Naive thymus-derived CD4-positive, alpha-beta T cell (primary cell): ENCODE measurements around the gene MAP3K7. TPM values are rescaled to one million over a fixed set of nuclear protein-coding genes. Genes with fewer than 3 reads are reported as not detected.

Experiments used
- ATAC-seq: fragments of 150-1000 bp; cut with Tn5 transposase; 2 replicates; pipeline ENCODE4 v1.10.0; 2021; ENCODE audit warnings: mild to moderate bottlenecking, moderate library complexity
- CTCF ChIA-PET: fragments of 350-600 bp; sonication (Branson Sonifier 250); formaldehyde crosslinking; loops from one replicate; lab custom pipeline; 2021; ENCODE audit warnings: antibody characterized with exemption; lab: Charles Lee
- POLR2A ChIA-PET: fragments of 350-600 bp; sonication (Branson Sonifier 250); formaldehyde crosslinking; loops from one replicate; lab custom pipeline; 2021; ENCODE audit warnings: antibody characterized with exemption, inconsistent platforms; lab: Charles Lee
- DNase-seq, 9 donors: peaks; one replicate each; pipeline versions ENCODE4 v3.0.0 to v3.0.0-alpha.2; 2020 to 2022; ENCODE audit warnings: mixed read lengths in 1 of 9
- H3K27ac ChIP-seq: one replicate; pipeline ENCODE4 v1.7.0; 2013; ENCODE audit warnings: mild to moderate bottlenecking, low read depth, low read length, moderate library complexity
- H3K27me3 ChIP-seq, 2 donors: one replicate each; pipeline ENCODE4 v1.7.0; 2013; ENCODE audit warnings: low read length in 2 of 2, mild to moderate bottlenecking in 2 of 2, moderate library complexity in 2 of 2; ENCODE audit not compliant: control insufficient read depth in 2 of 2, insufficient read depth in 2 of 2
- H3K36me3 ChIP-seq, 3 experiments: 1 replicate in 2 of 3; 2 replicates in 1 of 3; pipeline ENCODE4 v1.7.0; 2013; ENCODE audit warnings: low read length in 3 of 3, mild to moderate bottlenecking in 3 of 3, moderate library complexity in 1 of 3; ENCODE audit not compliant: insufficient read depth in 3 of 3, control insufficient read depth in 2 of 3
- H3K4me1 ChIP-seq, 2 donors: one replicate each; pipeline ENCODE4 v1.7.0; 2013; ENCODE audit warnings: low read length in 2 of 2, mild to moderate bottlenecking in 2 of 2, moderate library complexity in 1 of 2; ENCODE audit not compliant: control insufficient read depth in 2 of 2, insufficient read depth in 2 of 2
- H3K4me3 ChIP-seq: 2 replicates; pipeline ENCODE4 v1.7.0; 2013; ENCODE audit warnings: mild to moderate bottlenecking, low read length
- H3K9me3 ChIP-seq, 3 experiments: 1 replicate in 2 of 3; 2 replicates in 1 of 3; pipeline ENCODE4 v1.7.0; 2013; ENCODE audit warnings: low read length in 3 of 3; ENCODE audit not compliant: control insufficient read depth in 2 of 3
- H3K27ac Mint-ChIP-seq, 9 donors: one replicate each; pipeline ENCODE4 v1.8.0; 2020 to 2022; ENCODE audit warnings: mixed read lengths in 9 of 9, mild to moderate bottlenecking in 8 of 9, moderate library complexity in 5 of 9, inconsistent platforms in 2 of 9
- H3K27me3 Mint-ChIP-seq, 5 donors: one replicate each; pipeline ENCODE4 v1.8.0; 2021 to 2022; ENCODE audit warnings: mixed read lengths in 5 of 5, mild to moderate bottlenecking in 1 of 5
- H3K36me3 Mint-ChIP-seq, 5 donors: one replicate each; pipeline ENCODE4 v1.8.0; 2020 to 2022; ENCODE audit warnings: mixed read lengths in 5 of 5, mild to moderate bottlenecking in 3 of 5, inconsistent platforms in 1 of 5
- H3K4me1 Mint-ChIP-seq, 7 donors: one replicate each; pipeline ENCODE4 v1.8.0; 2020 to 2022; ENCODE audit warnings: mixed read lengths in 7 of 7, mild to moderate bottlenecking in 3 of 7, inconsistent platforms in 1 of 7
- H3K4me3 Mint-ChIP-seq, 10 donors: one replicate each; pipeline ENCODE4 v1.8.0; 2020 to 2022; ENCODE audit warnings: mild to moderate bottlenecking in 10 of 10, mixed read lengths in 10 of 10, moderate library complexity in 6 of 10, inconsistent platforms in 2 of 10
- H3K9me3 Mint-ChIP-seq, 11 donors: one replicate each; pipeline ENCODE4 v1.8.0; 2020 to 2022; ENCODE audit warnings: mixed read lengths in 11 of 11, mild to moderate bottlenecking in 4 of 11, inconsistent platforms in 1 of 11, moderate library complexity in 1 of 11
- intact Hi-C, 2 donors: fragments of 100-400 bp; cut with micrococcal nuclease; formaldehyde crosslinking; loops; one replicate each; pipeline ENCODE4 v1.15.1; 2023
- polyA plus RNA-seq, 2 donors: library from polyadenylated mRNA; unstranded; fragments of 300-500 nt; fragmentation: Illumina TruSeq; gene quantifications; one replicate each; pipeline ENCODE4 v1.2.3, GENCODE V29; 2021
- total RNA-seq, 6 experiments: library from RNA in 5 of 6; stranded (reverse) in 5 of 6; gene quantifications; 1 replicate in 5 of 6; 2 replicates in 1 of 6; pipeline ENCODE4 v1.2.3 and lab custom pipeline; 2021 to 2026

Gene MAP3K7
- total and polyA plus RNA-seq, 7 experiments from 2014 or later, result 15.8 to 38.5 (median 25.4) TPM

DNA sequence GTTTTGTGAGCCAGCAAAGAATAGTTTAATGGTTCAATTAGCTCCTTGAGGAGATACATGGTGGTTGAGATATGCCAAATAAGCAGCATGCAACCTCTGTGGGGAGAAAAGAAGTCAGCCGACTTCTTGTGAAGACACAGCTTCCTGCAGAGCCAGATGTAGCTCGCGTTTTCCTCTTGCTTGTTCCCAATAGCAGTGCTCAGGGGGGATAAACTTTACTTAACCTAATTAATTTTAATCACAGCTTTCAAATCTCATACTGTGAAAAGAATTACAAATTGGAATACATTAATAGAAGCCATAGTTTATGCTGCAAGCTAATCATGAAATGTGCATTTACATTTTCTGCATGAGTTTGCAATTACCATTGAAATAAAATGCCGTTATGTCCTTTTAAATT lies 106.2 kb downstream of the MAP3K7 start:
- no peak for ATAC-seq
- peaks cover 0 to 2% (median 0%) of the 10 kb centered on the region in 5 donors for H3K36me3 Mint-ChIP-seq

DNA sequence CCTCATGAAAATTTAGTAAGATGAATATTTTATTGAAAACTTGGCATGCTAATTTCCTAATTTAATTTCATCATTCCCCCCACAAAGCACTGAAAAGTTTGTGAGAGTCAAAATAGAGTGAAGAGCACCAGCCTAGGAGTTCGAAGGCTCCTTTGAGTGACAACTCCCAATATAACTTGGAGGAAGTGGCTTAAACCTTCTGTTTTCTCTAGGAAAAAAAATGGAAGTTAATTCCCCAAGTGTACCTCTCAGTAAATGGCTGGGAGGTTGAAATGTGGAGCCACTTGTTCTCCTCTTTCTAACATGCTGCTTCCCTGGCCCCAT lies 107.3 kb downstream of the MAP3K7 start:
- ChIA-PET CTCF (interaction anchor here (0.8 to 9.2 kb wide), 26 partner anchors 13 to 606 kb away, joined by 3 to 161 read pairs (median 4); no protein-coding TSS in a partner anchor), POLR2A (interaction anchor here (1.2 kb wide), 1 partner anchor 539 kb away, joined by 6 read pairs; no protein-coding TSS in a partner anchor)
- Histone ChIP-seq H3K27me3 (no peaks in the 10 kb centered on the region), H3K9me3 (no peaks in the 10 kb centered on the region), H3K36me3 (no peaks in the 10 kb centered on the region), H3K4me3 (no peak overlapping the region), H3K4me1 (peaks cover 6 to 8% of the 10 kb centered on the region in 2 donors), H3K27ac (no peak overlapping the region)
- ATAC-seq, result no peak
- Mint-ChIP-seq H3K27ac (peak overlapping the region in 3 of 9 donors; percentile 73 to 79 (median 74)), H3K27me3 (no peaks in the 10 kb centered on the region), H3K36me3 (no peaks in the 10 kb centered on the region), H3K9me3 (peaks cover 0 to 3% (median 0%) of the 10 kb centered on the region in 11 donors), H3K4me3 (no peak overlapping the region), H3K4me1 (peaks cover 6 to 49% (median 22%) of the 10 kb centered on the region in 7 donors)
- no peak for DNase-seq
- intact Hi-C loops, result loop anchor here (1.0 to 10.0 kb wide), 21 partner anchors 81 to 1125 kb away; partner anchors contain the start of genes ANKRD6 (in 2 of the 2), BACH2 (in 2 of the 2), CASP8AP2 (in 1 of the 2) and LYRM2 (in 1 of the 2)

More for the DNA sequence above, 106.2 kb downstream of the MAP3K7 start:
- H3K4me3 ChIP-seq, result no peak overlapping the region
- no peak overlapping the region for H3K4me3 Mint-ChIP-seq
- H3K4me1 ChIP-seq, result peaks cover 6 to 8% of the 10 kb centered on the region in 2 donors
- no peak overlapping the region for H3K27ac ChIP-seq
- ChIA-PET CTCF (interaction anchor here (0.6 to 9.2 kb wide), 8 partner anchors 12 to 717 kb away, joined by 3 to 161 read pairs (median 3); no protein-coding TSS in a partner anchor), POLR2A (no interaction called here)
- no peaks in the 10 kb centered on the region for H3K27me3 ChIP-seq
- no peaks in the 10 kb centered on the region for H3K27me3 Mint-ChIP-seq
- DNase-seq, result no peak
- H3K9me3 Mint-ChIP-seq, result peaks cover 0 to 3% (median 0%) of the 10 kb centered on the region in 11 donors
- intact Hi-C loops, result no loop called here
- no peak overlapping the region for H3K27ac Mint-ChIP-seq
- peaks cover 7 to 39% (median 17%) of the 10 kb centered on the region in 7 donors for H3K4me1 Mint-ChIP-seq
- no peaks in the 10 kb centered on the region for H3K9me3 ChIP-seq
- H3K36me3 ChIP-seq, result no peaks in the 10 kb centered on the region

DNA sequence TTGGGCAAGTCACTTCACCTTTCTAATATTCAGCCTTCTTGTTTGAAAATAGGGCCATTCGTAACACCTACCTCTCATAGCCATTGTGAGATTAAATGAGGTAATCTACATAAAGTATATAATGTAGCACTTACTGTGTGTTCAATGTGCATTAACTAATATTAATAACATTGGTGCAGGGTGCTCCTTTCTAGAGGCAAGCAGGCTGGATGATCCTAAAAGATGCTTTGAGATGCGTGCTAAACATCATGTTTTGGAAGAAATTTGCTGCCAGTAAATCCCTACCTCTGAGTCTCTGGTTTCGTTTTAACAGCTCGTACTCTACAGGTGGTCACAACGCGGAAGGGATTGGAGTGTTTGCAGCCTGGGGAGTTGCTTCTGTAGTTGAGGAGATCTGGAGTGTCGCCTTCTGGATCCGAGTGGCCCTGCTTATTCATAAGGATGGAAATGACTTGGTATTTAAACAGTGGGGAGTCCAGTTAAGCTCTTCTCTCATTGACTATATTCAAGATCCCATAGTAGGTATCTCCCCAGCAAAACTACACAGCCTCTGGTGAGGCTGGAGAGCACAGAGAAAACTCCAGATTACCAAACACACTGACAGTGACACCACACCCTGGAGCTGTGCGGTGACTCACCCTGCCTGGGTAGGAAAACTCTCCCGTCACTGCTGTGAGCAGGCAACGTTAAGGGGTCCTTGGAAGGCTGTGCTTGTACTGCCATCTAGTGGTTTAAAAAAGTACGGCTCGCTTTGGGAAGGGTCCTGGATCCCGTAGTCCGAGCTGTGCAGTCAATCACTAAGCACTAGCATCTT lies 107.9 kb downstream of the MAP3K7 start:
- intact Hi-C loops, result loop anchor here (1.0 to 10.0 kb wide), 21 partner anchors 81 to 1124 kb away; partner anchors contain the start of genes ANKRD6 (in 2 of the 2), BACH2 (in 2 of the 2), CASP8AP2 (in 1 of the 2) and LYRM2 (in 1 of the 2)
- H3K27me3 ChIP-seq, result no peaks in the 10 kb centered on the region
- peaks cover 6 to 13% of the 10 kb centered on the region in 2 donors for H3K4me1 ChIP-seq
- CTCF ChIA-PET, result interaction anchor here (0.6 to 9.2 kb wide), 32 partner anchors 8 to 606 kb away, joined by 3 to 161 read pairs (median 4); no protein-coding TSS in a partner anchor
- peak overlapping the region in 4 of 10 donors; percentile 29 to 62 (median 53) for H3K4me3 Mint-ChIP-seq
- H3K36me3 Mint-ChIP-seq, result no peaks in the 10 kb centered on the region
- peak; percentile 98 for ATAC-seq
- no peaks in the 10 kb centered on the region for H3K36me3 ChIP-seq
- no peaks in the 10 kb centered on the region for H3K9me3 ChIP-seq
- H3K4me3 ChIP-seq, result no peak overlapping the region
- no peaks in the 10 kb centered on the region for H3K27me3 Mint-ChIP-seq
- H3K9me3 Mint-ChIP-seq, result peaks cover 0 to 3% (median 0%) of the 10 kb centered on the region in 11 donors
- DNase-seq, result peak; percentile 57 to 87 (median 80)
- POLR2A ChIA-PET, result interaction anchor here (0.6 to 1.7 kb wide), 3 partner anchors 81 to 538 kb away, joined by 3 to 6 read pairs (median 4); no protein-coding TSS in a partner anchor
- H3K27ac ChIP-seq, result no peak overlapping the region
- H3K27ac Mint-ChIP-seq, result peak overlapping the region in 8 of 9 donors; percentile 3 to 89 (median 58)
- H3K4me1 Mint-ChIP-seq, result peaks cover 9 to 54% (median 26%) of the 10 kb centered on the region in 7 donors

DNA sequence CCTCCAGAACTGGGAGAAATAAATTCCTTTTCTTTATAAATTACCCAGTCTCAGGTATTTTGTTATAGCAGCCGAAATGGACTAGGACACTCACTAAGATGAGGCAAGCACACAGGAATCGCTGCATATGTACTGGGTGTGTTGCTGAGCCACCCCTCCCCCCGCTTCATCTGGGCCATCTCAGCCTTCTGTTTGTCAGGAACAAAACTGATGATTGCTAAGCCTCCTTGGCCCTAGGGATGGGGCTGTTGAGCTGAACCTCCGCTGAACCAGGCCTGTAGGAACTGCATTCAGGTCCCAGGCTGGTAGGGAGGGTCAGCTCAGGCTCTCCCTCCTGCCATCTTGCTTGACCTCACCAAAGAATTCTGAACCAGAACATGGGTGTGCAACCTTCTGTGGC lies 108.6 kb downstream of the MAP3K7 start:
- no peaks in the 10 kb centered on the region for H3K27me3 ChIP-seq
- ChIA-PET POLR2A (interaction anchor here (1.2 to 1.7 kb wide), 2 partner anchors 81 to 505 kb away, joined by 3 to 4 read pairs; no protein-coding TSS in a partner anchor), CTCF (interaction anchor here (0.7 to 9.2 kb wide), 10 partner anchors 38 to 536 kb away, joined by 3 to 161 read pairs (median 5); no protein-coding TSS in a partner anchor)
- no peaks in the 10 kb centered on the region for H3K27me3 Mint-ChIP-seq
- no peaks in the 10 kb centered on the region for H3K36me3 Mint-ChIP-seq
- intact Hi-C loops, result loop anchor here (2.0 to 10.0 kb wide), 12 partner anchors 259 to 1123 kb away; partner anchors contain the start of genes ANKRD6 (in 1 of the 2), CASP8AP2 (in 1 of the 2), LYRM2 (in 1 of the 2) and MDN1 (in 1 of the 2)
- H3K4me3 Mint-ChIP-seq, result no peak overlapping the region
- H3K9me3 Mint-ChIP-seq, result peaks cover 0 to 3% (median 0%) of the 10 kb centered on the region in 11 donors
- ATAC-seq, result no peak
- H3K4me3 ChIP-seq, result no peak overlapping the region
- H3K4me1 Mint-ChIP-seq, result peaks cover 15 to 61% (median 33%) of the 10 kb centered on the region in 7 donors
- H3K27ac Mint-ChIP-seq, result peak overlapping the region in 3 of 9 donors; percentile 10 to 80 (median 13)
- peaks cover 10 to 17% of the 10 kb centered on the region in 2 donors for H3K4me1 ChIP-seq
- DNase-seq, result no peak
- H3K36me3 ChIP-seq, result no peaks in the 10 kb centered on the region
- H3K9me3 ChIP-seq, result no peaks in the 10 kb centered on the region
- H3K27ac ChIP-seq, result no peak overlapping the region

DNA sequence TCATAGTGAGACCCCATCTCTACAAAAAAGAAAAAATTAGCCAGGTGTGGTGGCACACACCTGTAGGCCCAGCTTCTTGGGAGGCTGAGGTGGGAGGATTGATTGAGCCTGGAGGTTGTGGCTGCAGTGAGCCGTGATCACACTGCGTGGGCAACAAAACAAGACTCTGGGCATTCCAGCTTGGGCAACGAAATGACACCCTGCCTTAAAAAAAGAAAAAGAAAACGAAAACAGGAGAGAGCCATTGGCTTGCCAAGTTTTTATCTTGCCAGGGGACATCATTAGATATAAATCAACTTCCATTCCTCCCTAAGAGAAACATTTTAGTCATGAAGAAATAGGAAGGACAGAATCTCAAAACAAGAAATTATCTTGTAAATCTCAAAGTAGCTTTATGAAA lies 109.5 kb downstream of the MAP3K7 start:
- H3K4me3 Mint-ChIP-seq, result no peak overlapping the region
- peaks cover 16 to 71% (median 42%) of the 10 kb centered on the region in 7 donors for H3K4me1 Mint-ChIP-seq
- ChIA-PET POLR2A (interaction anchor here (0.6 to 1.2 kb wide), 4 partner anchors 187 to 813 kb away, joined by 3 to 4 read pairs (median 3); no protein-coding TSS in a partner anchor), CTCF (interaction anchor here (0.6 to 9.2 kb wide), 9 partner anchors 63 to 620 kb away, joined by 3 to 161 read pairs (median 4); no protein-coding TSS in a partner anchor)
- H3K27ac Mint-ChIP-seq, result peak overlapping the region in 1 of 9 donors; percentile 10
- Histone ChIP-seq H3K4me1 (peaks cover 17 to 26% of the 10 kb centered on the region in 2 donors), H3K4me3 (no peak overlapping the region), H3K36me3 (no peaks in the 10 kb centered on the region), H3K9me3 (no peaks in the 10 kb centered on the region), H3K27me3 (no peaks in the 10 kb centered on the region), H3K27ac (no peak overlapping the region)
- DNase-seq (no peak), ATAC-seq (no peak)
- no peaks in the 10 kb centered on the region for H3K27me3 Mint-ChIP-seq
- no peaks in the 10 kb centered on the region for H3K9me3 Mint-ChIP-seq
- intact Hi-C loops, result loop anchor here (5.0 to 10.0 kb wide), 5 partner anchors 365 to 1123 kb away; partner anchors contain the start of genes LYRM2 (in 1 of the 2) and UBE2J1 (in 1 of the 2)
- H3K36me3 Mint-ChIP-seq, result no peaks in the 10 kb centered on the region
